ENCODE results near the gene ZNF217.
"Not testable (repeated sequence)": the region's sequence is repeated elsewhere in the genome, so short reads cannot be mapped to it uniquely, and the experiment has no call there.

ZNF217 gene

GRCh38 chr20:53568351-53568750 lies 25.3 kb downstream of the ZNF217 start:
- TF ChIP-seq CTCF (conservative IDR thresholded peaks at IDR 0.05; ENCODE audit: low read depth, low read length), result no peak
- no peak overlapping the region for H3K4me2 ChIP-seq
- H3K36me3 ChIP-seq (ENCODE audit: insufficient read depth), result peaks cover 60% of the 10 kb centered on the region
- peaks cover 67% of the 10 kb centered on the region for H3K79me2 ChIP-seq (ENCODE audit: insufficient read depth, low read depth)
- no peak overlapping the region for H3K27ac ChIP-seq
- no peak overlapping the region for H3K4me3 ChIP-seq (IDR thresholded peaks at IDR 0.05; ENCODE audit: insufficient read depth, low read depth, low read length)
- H3K27me3 ChIP-seq (ENCODE audit: insufficient read depth, low read depth), result no peaks in the 10 kb centered on the region
- no peak overlapping the region for H2AFZ ChIP-seq (ENCODE audit: low read depth)
- H4K20me1 ChIP-seq (ENCODE audit: insufficient read depth), result peaks cover 52% of the 10 kb centered on the region
- H3K4me1 ChIP-seq (ENCODE audit: low read depth, poor library complexity, severe bottlenecking), result peaks cover 16% of the 10 kb centered on the region
- no peak overlapping the region for H3K9ac ChIP-seq

DNA sequence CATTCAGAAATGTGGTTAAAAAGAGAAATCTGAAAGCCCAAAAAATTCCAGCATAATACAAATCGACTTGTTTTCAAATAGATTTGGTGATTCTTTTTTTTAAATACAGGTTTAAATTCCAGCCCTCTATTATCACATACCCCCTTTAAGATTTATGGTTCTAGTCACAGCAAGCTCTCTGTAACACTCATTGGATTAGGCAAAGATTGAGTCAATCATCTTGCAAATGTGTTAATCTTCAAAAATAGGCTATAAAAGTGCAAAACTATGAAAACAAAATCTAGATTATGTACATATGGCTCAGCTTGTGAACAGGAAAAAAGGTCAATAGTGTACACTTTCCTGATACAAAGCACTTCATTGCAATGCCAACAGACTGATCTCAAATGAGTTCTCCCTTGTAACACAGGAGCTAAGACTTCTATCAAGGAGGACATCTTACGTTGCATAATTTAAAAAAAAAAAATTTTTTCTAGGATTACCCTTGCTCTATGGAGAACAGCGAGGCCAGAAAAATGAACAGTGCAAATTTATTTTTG lies 26.2 kb downstream of the ZNF217 start:
- peaks cover 8% of the 10 kb centered on the region for H3K4me1 ChIP-seq (ENCODE audit: low read depth, poor library complexity, severe bottlenecking)
- TF ChIP-seq CTCF (conservative IDR thresholded peaks at IDR 0.05; ENCODE audit: low read depth, low read length), result no peak
- peaks cover 58% of the 10 kb centered on the region for H3K79me2 ChIP-seq (ENCODE audit: insufficient read depth, low read depth)

GRCh38 chr20:53566623-53567022 lies 27.0 kb downstream of the ZNF217 start:
- H3K4me1 ChIP-seq (ENCODE audit: low read depth, poor library complexity, severe bottlenecking); H3K27me3 ChIP-seq (ENCODE audit: insufficient read depth, low read depth); H3K9ac ChIP-seq; H2AFZ ChIP-seq (ENCODE audit: low read depth); H3K27ac ChIP-seq; H3K4me2 ChIP-seq; H3K4me3 ChIP-seq (IDR thresholded peaks at IDR 0.05; ENCODE audit: insufficient read depth, low read depth, low read length): not testable (repeated sequence)
- Histone ChIP-seq H3K79me2 (ENCODE audit: insufficient read depth, low read depth) (peaks cover 50% of the 10 kb centered on the region), H3K36me3 (ENCODE audit: insufficient read depth) (peaks cover 51% of the 10 kb centered on the region; the same call in 1 of the 2 replicates), H4K20me1 (ENCODE audit: insufficient read depth) (peaks cover 34% of the 10 kb centered on the region)

More for the DNA sequence above, 26.2 kb downstream of the ZNF217 start:
- no peak overlapping the region for H3K4me3 ChIP-seq (IDR thresholded peaks at IDR 0.05; ENCODE audit: insufficient read depth, low read depth, low read length)
- H3K36me3 ChIP-seq (ENCODE audit: insufficient read depth), result peaks cover 56% of the 10 kb centered on the region
- H3K9ac ChIP-seq, result no peak overlapping the region
- no peak overlapping the region for H3K4me2 ChIP-seq
- H4K20me1 ChIP-seq (ENCODE audit: insufficient read depth), result peaks cover 43% of the 10 kb centered on the region
- H3K27me3 ChIP-seq (ENCODE audit: insufficient read depth, low read depth), result no peaks in the 10 kb centered on the region
- no peak overlapping the region for H2AFZ ChIP-seq (ENCODE audit: low read depth)
- peak overlapping the region; percentile 1; the same call in 1 of the 2 replicates for H3K27ac ChIP-seq

DNA sequence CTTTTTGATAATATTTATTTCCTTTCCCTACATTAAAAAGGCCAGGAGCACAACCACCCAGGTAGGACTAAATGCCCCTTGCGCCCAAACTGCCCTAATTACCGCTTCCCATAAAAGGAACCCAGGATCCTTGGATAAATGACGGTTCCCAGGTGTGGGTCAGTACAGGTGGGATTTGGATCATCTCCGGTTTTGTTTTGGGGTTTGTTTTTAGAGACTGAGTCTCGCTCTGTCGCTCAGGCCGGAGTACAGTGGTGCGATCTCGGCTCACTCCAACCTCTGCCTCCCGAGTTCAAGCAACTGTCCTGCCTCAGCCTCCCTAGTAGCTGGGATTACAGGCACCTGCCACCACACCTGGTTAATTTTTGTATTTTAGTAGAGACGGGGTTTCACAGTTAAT lies 28.4 kb downstream of the ZNF217 start:
- Histone ChIP-seq H3K4me3 (IDR thresholded peaks at IDR 0.05; ENCODE audit: insufficient read depth, low read depth, low read length) (no peak overlapping the region), H3K36me3 (ENCODE audit: insufficient read depth) (peaks cover 41% of the 10 kb centered on the region; the same call in 1 of the 2 replicates), H3K79me2 (ENCODE audit: insufficient read depth, low read depth) (peaks cover 36% of the 10 kb centered on the region), H3K27ac (no peak overlapping the region), H3K27me3 (ENCODE audit: insufficient read depth, low read depth) (no peaks in the 10 kb centered on the region), H3K4me1 (ENCODE audit: low read depth, poor library complexity, severe bottlenecking) (peaks cover 7% of the 10 kb centered on the region), H3K4me2 (no peak overlapping the region), H2AFZ (ENCODE audit: low read depth) (no peak overlapping the region), H4K20me1 (ENCODE audit: insufficient read depth) (peaks cover 26% of the 10 kb centered on the region; the same call in 1 of the 2 replicates), H3K9ac (no peak overlapping the region)
- no peak for TF ChIP-seq CTCF (conservative IDR thresholded peaks at IDR 0.05; ENCODE audit: low read depth, low read length)

- H3K27me3 ChIP-seq (ENCODE audit: insufficient read depth, low read depth); H3K27ac ChIP-seq; H3K4me1 ChIP-seq (ENCODE audit: low read depth, poor library complexity, severe bottlenecking); H4K20me1 ChIP-seq (ENCODE audit: insufficient read depth); H3K4me2 ChIP-seq; H2AFZ ChIP-seq (ENCODE audit: low read depth); H3K4me3 ChIP-seq (IDR thresholded peaks at IDR 0.05; ENCODE audit: insufficient read depth, low read depth, low read length); H3K79me2 ChIP-seq (ENCODE audit: insufficient read depth, low read depth); H3K9ac ChIP-seq: not testable (repeated sequence)
- peaks cover 13% of the 10 kb centered on the region; the same call in 1 of the 2 replicates for H3K36me3 ChIP-seq (ENCODE audit: insufficient read depth)
Measured at GRCh38 chr20:53562104-53562764, 31.4 kb downstream of the ZNF217 start.

Measured in KMS-11 (cell line).